Measurements from ENCODE around the gene GABPA. TPM values are rescaled to one million over a fixed set of nuclear protein-coding genes. Genes with fewer than 3 reads are reported as not detected.

Gene GABPA
- total RNA-seq (2013): 20.0 TPM
- polyA plus RNA-seq (10 to 100 TPM in 2 of 3 donors, 1 to 10 TPM in 1; 7.1 to 20.1 (median 12.9) TPM), polyA minus RNA-seq (6.9 and 11.7 TPM in 2 replicates), total RNA-seq (24.2 to 58.0 (median 34.4) reads per million in 11 experiments)

DNA sequence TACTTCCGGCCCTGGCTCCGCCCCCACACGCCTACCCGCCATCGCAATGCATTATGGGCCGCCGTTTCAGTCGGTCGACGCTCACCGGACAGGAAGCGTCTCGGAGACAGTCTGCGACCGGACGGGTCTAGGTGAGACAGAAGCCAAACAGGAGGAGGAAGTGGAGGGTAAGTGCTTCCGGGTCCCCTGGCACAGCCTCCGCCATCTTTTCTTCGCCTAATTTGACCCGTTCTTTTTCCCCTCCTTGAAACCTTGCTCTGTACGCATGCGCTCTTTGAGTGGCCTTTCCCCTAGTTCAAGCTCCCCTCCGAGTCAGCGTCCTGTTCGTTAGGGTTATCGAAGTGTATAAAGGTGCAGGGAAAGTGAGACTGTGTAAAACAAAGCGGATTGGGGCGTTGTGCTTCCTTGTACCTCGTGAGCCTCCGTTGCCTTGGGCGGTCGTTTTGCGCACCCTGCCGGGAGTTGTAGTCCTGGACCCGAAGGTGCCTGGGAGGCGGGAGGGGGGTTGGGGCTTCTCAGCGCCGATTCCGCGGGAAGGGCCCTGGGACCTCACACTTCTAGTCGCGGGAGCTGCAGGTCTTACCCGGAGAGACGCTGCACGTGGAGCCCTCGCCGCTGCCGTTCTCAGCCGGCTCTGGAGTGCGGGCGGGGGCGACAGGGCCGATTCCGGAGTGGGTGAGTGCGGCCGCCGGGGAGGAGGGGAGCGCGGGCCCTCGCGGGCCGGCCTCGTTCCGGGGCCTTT is at the start of gene GABPA, which contains the start of gene ATP5PF:
Gene GABPA, plus strand, starts transcription at position 69 of the 742 bp plus-strand sequence. CDS start 6,627 bp downstream, outside the sequence.
Gene ATP5PF, minus strand, starts transcription at position 1 of the 742 bp plus-strand sequence. CDS start 5,110 bp downstream, outside the sequence.
- peak within 1 kb of the TSS; percentile 90 for H3K9ac ChIP-seq (ENCODE audit: insufficient read depth, low read length, poor library complexity, severe bottlenecking)
- peaks cover 20 to 33% of the 10 kb centered on the region in 2 donors for H3K4me1 ChIP-seq (ENCODE audit: control insufficient read depth in 1 of 2, insufficient read depth in 2 of 2, low read length in 2 of 2)
- DNase-seq: peak; percentile 98 to 99 (median 98)
- no peaks in the 10 kb centered on the region for H3K9me3 ChIP-seq (replicated peaks in 1 of 2; ENCODE audit: control insufficient read depth in 1 of 2, insufficient read depth in 1 of 2, low read length in 2 of 2)
- peak within 1 kb of the TSS; percentile 96 for H2AFZ ChIP-seq (ENCODE audit: insufficient read depth, low read depth, low read length, poor library complexity, severe bottlenecking)
- TF ChIP-seq, protein P1, sequence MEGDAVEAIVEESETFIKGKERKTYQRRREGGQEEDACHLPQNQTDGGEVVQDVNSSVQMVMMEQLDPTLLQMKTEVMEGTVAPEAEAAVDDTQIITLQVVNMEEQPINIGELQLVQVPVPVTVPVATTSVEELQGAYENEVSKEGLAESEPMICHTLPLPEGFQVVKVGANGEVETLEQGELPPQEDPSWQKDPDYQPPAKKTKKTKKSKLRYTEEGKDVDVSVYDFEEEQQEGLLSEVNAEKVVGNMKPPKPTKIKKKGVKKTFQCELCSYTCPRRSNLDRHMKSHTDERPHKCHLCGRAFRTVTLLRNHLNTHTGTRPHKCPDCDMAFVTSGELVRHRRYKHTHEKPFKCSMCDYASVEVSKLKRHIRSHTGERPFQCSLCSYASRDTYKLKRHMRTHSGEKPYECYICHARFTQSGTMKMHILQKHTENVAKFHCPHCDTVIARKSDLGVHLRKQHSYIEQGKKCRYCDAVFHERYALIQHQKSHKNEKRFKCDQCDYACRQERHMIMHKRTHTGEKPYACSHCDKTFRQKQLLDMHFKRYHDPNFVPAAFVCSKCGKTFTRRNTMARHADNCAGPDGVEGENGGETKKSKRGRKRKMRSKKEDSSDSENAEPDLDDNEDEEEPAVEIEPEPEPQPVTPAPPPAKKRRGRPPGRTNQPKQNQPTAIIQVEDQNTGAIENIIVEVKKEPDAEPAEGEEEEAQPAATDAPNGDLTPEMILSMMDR (IDR thresholded peaks at IDR 0.05): no peak
- Mint-ChIP-seq H3K27me3 (ENCODE audit: low read depth in 3 of 3) (no peaks in the 10 kb centered on the region), H3K4me3 (peak within 1 kb of the TSS; percentile 94 to 100), H3K36me3 (peaks cover 3 to 18% of the 10 kb centered on the region in 2 donors), H3K4me1 (peaks cover 35% of the 10 kb centered on the region), H3K27ac (peak within 1 kb of the TSS; percentile 100), H3K9me3 (no peaks in the 10 kb centered on the region)
- H3K36me3 ChIP-seq (replicated peaks in 1 of 2; ENCODE audit: control insufficient read depth in 1 of 2, insufficient read depth in 2 of 2, low read length in 2 of 2): peaks cover under 1 to 19% of the 10 kb centered on the region in 2 donors
- peaks cover 98% of the 10 kb centered on the region for H3K79me2 ChIP-seq (ENCODE audit: insufficient read depth, low read length)
- no peaks in the 10 kb centered on the region for H3K27me3 ChIP-seq (ENCODE audit: control insufficient read depth in 2 of 2, insufficient read depth in 2 of 2, low read length in 2 of 2)
- intact Hi-C loops (cut with micrococcal nuclease): loop anchor here (5.0 to 10.0 kb wide), 2 partner anchors 128 to 280 kb away; partner anchors contain the start of gene MRPL39 (in 1 of the 2)
- peak within 1 kb of the TSS; percentile 65 to 93 (median 77) for H3K4me3 ChIP-seq (replicated peaks in 1 of 3; ENCODE audit: low read depth in 2 of 3, low read length in 3 of 3)
- WGBS (ENCODE audit: insufficient coverage): under 1% methylated on average over 51 of the region's 64 CpGs
- peak within 1 kb of the TSS; percentile 93 for H3K4me2 ChIP-seq (replicated peaks; ENCODE audit: extremely low read depth, low read length, poor library complexity, severe bottlenecking)
- peaks cover 33% of the 10 kb centered on the region for H4K20me1 ChIP-seq (ENCODE audit: insufficient read depth, low read length)
- H3K27ac ChIP-seq (ENCODE audit: low read depth in 1 of 2, low read length in 2 of 2): peak within 1 kb of the TSS; percentile 96 to 99

DNA sequence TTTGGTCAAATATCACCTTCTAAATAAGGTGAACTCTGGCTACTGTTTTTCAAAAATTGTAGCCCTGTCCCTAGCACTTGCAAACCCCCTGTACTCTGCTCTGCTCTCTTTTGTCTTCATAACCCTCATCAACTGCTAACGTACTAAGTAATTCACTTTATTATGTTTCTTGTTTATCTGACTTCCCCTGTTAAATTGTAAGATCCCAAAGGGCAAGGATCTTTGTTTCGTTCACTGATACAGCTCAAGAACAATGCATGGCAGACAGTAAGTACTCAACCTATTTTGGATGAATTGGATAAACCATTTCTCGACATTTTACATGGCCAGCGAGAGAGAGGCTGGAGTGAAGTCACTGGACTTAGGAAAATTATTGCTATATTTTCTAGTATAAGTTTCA is 47.0 kb upstream of the GABPA start:
- Histone ChIP-seq H3K9ac (ENCODE audit: insufficient read depth, low read length, poor library complexity, severe bottlenecking) (no peak overlapping the region), H3K27ac (ENCODE audit: low read depth in 1 of 2, low read length in 2 of 2) (no peak overlapping the region), H3K9me3 (replicated peaks in 1 of 2; ENCODE audit: control insufficient read depth in 1 of 2, insufficient read depth in 1 of 2, low read length in 2 of 2) (no peaks in the 10 kb centered on the region), H3K27me3 (ENCODE audit: control insufficient read depth in 2 of 2, insufficient read depth in 2 of 2, low read length in 2 of 2) (no peaks in the 10 kb centered on the region), H3K79me2 (ENCODE audit: insufficient read depth, low read length) (no peaks in the 10 kb centered on the region), H3K4me2 (replicated peaks; ENCODE audit: extremely low read depth, low read length, poor library complexity, severe bottlenecking) (no peak overlapping the region), H4K20me1 (ENCODE audit: insufficient read depth, low read length) (no peaks in the 10 kb centered on the region), H3K4me3 (replicated peaks in 1 of 3; ENCODE audit: low read depth in 2 of 3, low read length in 3 of 3) (no peak overlapping the region), H2AFZ (ENCODE audit: insufficient read depth, low read depth, low read length, poor library complexity, severe bottlenecking) (no peak overlapping the region), H3K4me1 (ENCODE audit: control insufficient read depth in 1 of 2, insufficient read depth in 2 of 2, low read length in 2 of 2) (no peaks in the 10 kb centered on the region), H3K36me3 (replicated peaks in 1 of 2; ENCODE audit: control insufficient read depth in 1 of 2, insufficient read depth in 2 of 2, low read length in 2 of 2) (no peaks in the 10 kb centered on the region)
- 93% methylated on average over 2 of the region's 4 CpGs for WGBS (ENCODE audit: insufficient coverage)
- Mint-ChIP-seq H3K9me3 (peaks cover 0 to 2% (median 0%) of the 10 kb centered on the region in 7 donors), H3K27me3 (ENCODE audit: low read depth in 3 of 3) (peaks cover 0 to 2% (median 0%) of the 10 kb centered on the region in 3 donors), H3K27ac (no peak overlapping the region), H3K4me3 (no peak overlapping the region), H3K36me3 (no peaks in the 10 kb centered on the region), H3K4me1 (peaks cover 9% of the 10 kb centered on the region)
- no peak for DNase-seq
- TF ChIP-seq, protein P1 (IDR thresholded peaks at IDR 0.05): no peak
- intact Hi-C loops (cut with micrococcal nuclease): no loop called here

Measured in CD14-positive monocyte (primary cell).